Measurements from ENCODE around the gene GFRA4. TPM values are rescaled to one million over a fixed set of nuclear protein-coding genes. Genes with fewer than 3 reads are reported as not detected.
A peak's percentile ranks its signal among the peaks of the same experiment; 100 is the strongest.

Gene GFRA4
- total RNA-seq, 6 donors from 2014 or later = not detected

GRCh38 chr20:3660262-3661059 is 2.7 kb downstream of the GFRA4 start:
- Histone ChIP-seq H3K9me3 (no peaks in the 10 kb centered on the region), H3K27me3 (peaks cover 0 to 26% (median 15%) of the 10 kb centered on the region in 4 donors), H3K4me1 (peaks cover 0 to 14% (median 5%) of the 10 kb centered on the region in 4 donors), H3K36me3 (no peaks in the 10 kb centered on the region), H3K27ac (no peak overlapping the region), H3K4me3 (no peak overlapping the region)
- 0 to 5% methylated on average over 1 to 4 of the region's 75 CpGs for WGBS, 2 donors
- TF ChIP-seq EP300 (IDR thresholded peaks at IDR 0.05) (no peak), POLR2A (IDR thresholded peaks at IDR 0.05) (no peak), POLR2AphosphoS5 (IDR thresholded peaks at IDR 0.05) (no peak)
- TF ChIP-seq, protein P1, sequence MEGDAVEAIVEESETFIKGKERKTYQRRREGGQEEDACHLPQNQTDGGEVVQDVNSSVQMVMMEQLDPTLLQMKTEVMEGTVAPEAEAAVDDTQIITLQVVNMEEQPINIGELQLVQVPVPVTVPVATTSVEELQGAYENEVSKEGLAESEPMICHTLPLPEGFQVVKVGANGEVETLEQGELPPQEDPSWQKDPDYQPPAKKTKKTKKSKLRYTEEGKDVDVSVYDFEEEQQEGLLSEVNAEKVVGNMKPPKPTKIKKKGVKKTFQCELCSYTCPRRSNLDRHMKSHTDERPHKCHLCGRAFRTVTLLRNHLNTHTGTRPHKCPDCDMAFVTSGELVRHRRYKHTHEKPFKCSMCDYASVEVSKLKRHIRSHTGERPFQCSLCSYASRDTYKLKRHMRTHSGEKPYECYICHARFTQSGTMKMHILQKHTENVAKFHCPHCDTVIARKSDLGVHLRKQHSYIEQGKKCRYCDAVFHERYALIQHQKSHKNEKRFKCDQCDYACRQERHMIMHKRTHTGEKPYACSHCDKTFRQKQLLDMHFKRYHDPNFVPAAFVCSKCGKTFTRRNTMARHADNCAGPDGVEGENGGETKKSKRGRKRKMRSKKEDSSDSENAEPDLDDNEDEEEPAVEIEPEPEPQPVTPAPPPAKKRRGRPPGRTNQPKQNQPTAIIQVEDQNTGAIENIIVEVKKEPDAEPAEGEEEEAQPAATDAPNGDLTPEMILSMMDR (IDR thresholded peaks at IDR 0.05) = no peak
- no peak for ATAC-seq (ENCODE audit: low FRiP score in 2 of 2)
- peak; percentile 12 to 81 for DNase-seq

DNA sequence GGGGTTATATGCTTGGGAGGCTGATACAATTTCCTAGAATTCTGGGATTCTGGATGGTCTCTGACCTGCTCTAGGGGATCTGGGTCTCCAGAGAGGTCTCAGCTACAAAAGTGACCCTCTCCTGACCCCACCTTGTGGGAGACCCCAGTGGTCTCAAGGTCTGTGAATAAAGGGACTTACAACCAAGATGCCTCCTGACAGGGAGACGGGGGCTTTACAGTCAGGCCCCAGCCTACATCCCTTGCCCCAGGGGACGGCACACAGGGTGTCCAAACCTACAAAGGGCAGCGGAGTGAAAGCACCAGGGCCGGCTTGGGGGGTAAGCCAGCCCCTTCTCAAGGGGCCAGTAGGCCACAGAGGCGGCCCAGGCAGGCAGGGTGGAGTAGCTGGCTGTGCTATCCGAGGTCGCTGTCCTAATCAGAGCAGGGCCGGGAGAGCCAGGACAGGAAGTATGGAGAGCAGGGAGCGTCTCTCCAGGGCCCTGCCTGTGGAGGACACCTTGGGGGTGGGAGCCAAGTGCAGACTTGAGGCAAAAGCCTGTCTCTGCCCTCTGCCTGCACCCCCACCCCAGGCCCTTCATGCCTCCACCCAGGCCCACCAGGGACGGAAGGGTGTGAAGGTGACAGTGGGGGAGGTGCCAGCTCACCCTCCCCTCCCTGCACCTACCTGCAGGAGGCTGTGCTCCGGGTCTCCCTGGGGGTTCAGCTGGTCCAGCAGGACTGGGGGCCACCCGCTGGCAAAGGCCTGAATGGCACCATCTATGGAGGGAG is 3.5 kb downstream of the GFRA4 start:
- TF ChIP-seq POLR2AphosphoS5 (IDR thresholded peaks at IDR 0.05) (no peak), POLR2A (IDR thresholded peaks at IDR 0.05) (no peak), EP300 (IDR thresholded peaks at IDR 0.05) (no peak)
- TF ChIP-seq, protein P1 (IDR thresholded peaks at IDR 0.05) = no peak
- peak in 1 of 2 donors; percentile 10 for DNase-seq
- H3K4me1 ChIP-seq = peaks cover 0 to 14% (median 5%) of the 10 kb centered on the region in 4 donors
- H3K27ac ChIP-seq = no peak overlapping the region
- WGBS, 2 donors = 63 to 64% methylated on average over 10 to 12 of the region's 12 CpGs
- no peak overlapping the region for H3K4me3 ChIP-seq
- H3K36me3 ChIP-seq = no peaks in the 10 kb centered on the region
- H3K9me3 ChIP-seq = no peaks in the 10 kb centered on the region
- peaks cover 0 to 26% (median 15%) of the 10 kb centered on the region in 4 donors for H3K27me3 ChIP-seq
- ATAC-seq (ENCODE audit: low FRiP score in 2 of 2) = no peak

- DNase-seq (peak in 1 of 2 donors; percentile 6), ATAC-seq (ENCODE audit: low FRiP score in 2 of 2) (no peak)
- Histone ChIP-seq H3K9me3 (no peaks in the 10 kb centered on the region), H3K27ac (no peak overlapping the region), H3K27me3 (peaks cover 0 to 26% (median 15%) of the 10 kb centered on the region in 4 donors), H3K36me3 (no peaks in the 10 kb centered on the region), H3K4me3 (no peak overlapping the region), H3K4me1 (peaks cover 0 to 14% (median 5%) of the 10 kb centered on the region in 4 donors)
- TF ChIP-seq, protein P1 (IDR thresholded peaks at IDR 0.05) = no peak
- TF ChIP-seq POLR2A (IDR thresholded peaks at IDR 0.05) = no peak
- no peak for TF ChIP-seq EP300 (IDR thresholded peaks at IDR 0.05)
- TF ChIP-seq POLR2AphosphoS5 (IDR thresholded peaks at IDR 0.05) = no peak
- WGBS, 2 donors = 49 to 61% methylated on average over 7 to 8 of the region's 8 CpGs
Measured at GRCh38 chr20:3658716-3659491, 4.3 kb downstream of the GFRA4 start.

DNA sequence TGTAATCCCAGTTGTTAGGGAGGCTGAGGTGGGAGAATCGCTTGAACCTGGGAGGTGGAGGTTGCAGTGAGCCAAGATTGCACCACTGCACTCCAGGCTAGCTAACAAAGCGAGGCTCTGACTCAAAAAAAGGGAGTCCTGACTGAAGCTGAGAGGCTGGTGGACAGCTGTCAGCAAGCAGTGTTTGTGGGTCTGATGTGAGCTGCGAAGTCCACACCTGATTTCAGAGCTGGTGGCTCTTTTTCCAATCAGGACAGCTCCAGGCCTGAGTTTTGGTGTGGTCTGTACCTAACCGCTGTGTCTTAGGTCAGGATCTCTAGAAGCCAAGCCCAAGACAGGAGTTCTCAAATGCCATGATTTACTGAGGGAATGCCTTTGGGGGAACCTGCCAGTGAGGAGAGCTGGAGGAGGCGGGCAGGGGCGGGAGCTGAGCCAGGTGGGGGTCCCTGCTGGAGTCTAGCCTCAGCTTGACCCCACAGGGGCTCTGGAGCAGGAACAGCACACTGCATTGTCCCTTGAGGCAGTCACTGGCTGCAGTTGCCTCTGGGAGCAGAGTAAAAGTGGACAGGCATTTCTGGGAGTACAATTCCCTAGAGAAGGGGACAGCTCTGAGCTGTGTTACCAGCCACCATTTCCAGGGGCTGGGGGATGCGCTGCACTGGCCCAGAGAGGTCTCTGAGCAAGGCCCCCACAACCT is 5.0 kb downstream of the GFRA4 start:
- no peak for ATAC-seq (ENCODE audit: low FRiP score in 2 of 2)
- Histone ChIP-seq H3K27ac (no peak overlapping the region), H3K4me3 (no peak overlapping the region), H3K9me3 (no peaks in the 10 kb centered on the region), H3K4me1 (peaks cover 0 to 14% (median 5%) of the 10 kb centered on the region in 4 donors), H3K36me3 (no peaks in the 10 kb centered on the region), H3K27me3 (peaks cover 0 to 26% (median 15%) of the 10 kb centered on the region in 4 donors)
- 77 to 95% methylated on average over 6 to 7 of the region's 7 CpGs for WGBS, 2 donors
- TF ChIP-seq, protein P1 (IDR thresholded peaks at IDR 0.05) = no peak
- no peak for TF ChIP-seq POLR2A (IDR thresholded peaks at IDR 0.05)
- no peak for TF ChIP-seq POLR2AphosphoS5 (IDR thresholded peaks at IDR 0.05)
- TF ChIP-seq EP300 (IDR thresholded peaks at IDR 0.05) = no peak
- DNase-seq = no peak

Measured in upper lobe of left lung (tissue), 6 donors.